H9 (cell line): ENCODE data around the gene NRG3. TPM values are rescaled to one million over a fixed set of nuclear protein-coding genes. Genes with fewer than 3 reads are reported as not detected.

Source experiments
- DNase-seq: peaks from one replicate; pipeline ENCODE4 v3.0.0-alpha.2; 2017
- H2AFZ ChIP-seq: one replicate; pipeline ENCODE4 v1.6.1; 2013; ENCODE audit warnings: mild to moderate bottlenecking, low read length, control low read depth, moderate library complexity
- H2AK5ac ChIP-seq: 2 replicates; pipeline ENCODE4 v1.6.1; 2013; ENCODE audit warnings: low read length, control low read depth, mixed read lengths; ENCODE audit not compliant: insufficient read length
- H2BK120ac ChIP-seq: one replicate; pipeline ENCODE4 v1.6.1; 2013; ENCODE audit warnings: low read depth, mild to moderate bottlenecking, low read length, control low read depth, inconsistent platforms; ENCODE audit not compliant: poor library complexity, severe bottlenecking
- H2BK12ac ChIP-seq: 2 replicates; pipeline ENCODE4 v1.6.1; 2013; ENCODE audit warnings: low read length, control low read depth, mixed read lengths, low read depth; ENCODE audit not compliant: insufficient read length
- H2BK15ac ChIP-seq: 2 replicates; pipeline ENCODE4 v1.6.1; 2013; ENCODE audit warnings: low read depth, low read length, control low read depth
- H2BK20ac ChIP-seq: one replicate; pipeline ENCODE4 v1.6.1; 2013; ENCODE audit warnings: low read depth, mild to moderate bottlenecking, low read length, control low read depth, inconsistent platforms; ENCODE audit not compliant: poor library complexity, severe bottlenecking
- H2BK5ac ChIP-seq: 2 replicates; pipeline ENCODE4 v1.6.1; 2013; ENCODE audit warnings: low read length, control low read depth, mixed read lengths; ENCODE audit not compliant: insufficient read length
- H3K14ac ChIP-seq: 2 replicates; pipeline ENCODE4 v1.6.1; 2013; ENCODE audit warnings: low read length, control low read depth; ENCODE audit not compliant: insufficient read depth
- H3K18ac ChIP-seq: 2 replicates; pipeline ENCODE4 v1.6.1; 2013; ENCODE audit warnings: low read depth, mild to moderate bottlenecking, mixed read lengths, low read length, control low read depth; ENCODE audit not compliant: insufficient read length
- H3K23ac ChIP-seq: 2 replicates; pipeline ENCODE4 v1.6.1; 2013; ENCODE audit warnings: low read length, control low read depth, mixed read lengths, low read depth; ENCODE audit not compliant: insufficient read length
- H3K23me2 ChIP-seq: 2 replicates; pipeline ENCODE4 v1.6.1; 2013; ENCODE audit warnings: low read depth, mild to moderate bottlenecking, mixed read lengths, low read length, control low read depth; ENCODE audit not compliant: insufficient read length, poor library complexity, severe bottlenecking
- H3K27ac ChIP-seq: 2 replicates; pipeline ENCODE4 v1.5.1; 2013; ENCODE audit warnings: low read length, control low read depth, mixed read lengths, low read depth; ENCODE audit not compliant: insufficient read length
- H3K27me3 ChIP-seq: 2 replicates; pipeline ENCODE4 v1.6.1; 2013; ENCODE audit warnings: low read length, control low read depth, inconsistent platforms; ENCODE audit not compliant: insufficient read depth
- H3K4ac ChIP-seq: 2 replicates; pipeline ENCODE4 v1.6.1; 2013; ENCODE audit warnings: low read depth, mild to moderate bottlenecking, control low read depth, inconsistent platforms, low read length, moderate library complexity
- H3K4me1 ChIP-seq: 2 replicates; pipeline ENCODE4 v1.6.1; 2013; ENCODE audit warnings: low read length, control low read depth, inconsistent platforms; ENCODE audit not compliant: insufficient read depth
- H3K4me2 ChIP-seq: 2 replicates; pipeline ENCODE4 v1.6.1; 2013; ENCODE audit warnings: low read length, control low read depth, mixed read lengths; ENCODE audit not compliant: insufficient read length, insufficient read depth
- H3K56ac ChIP-seq: 2 replicates; pipeline ENCODE4 v1.6.1; 2013; ENCODE audit warnings: low read depth, mild to moderate bottlenecking, mixed read lengths, low read length, control low read depth; ENCODE audit not compliant: insufficient read length
- H3K79me1 ChIP-seq: 2 replicates; pipeline ENCODE4 v1.6.1; 2013; ENCODE audit warnings: low read depth, mild to moderate bottlenecking, moderate library complexity, low read length, control low read depth, inconsistent platforms; ENCODE audit not compliant: insufficient read depth, poor library complexity, severe bottlenecking
- H3K79me2 ChIP-seq: 2 replicates; pipeline ENCODE4 v1.6.1; 2013; ENCODE audit warnings: low read length, control low read depth, inconsistent platforms; ENCODE audit not compliant: insufficient read depth
- H3K9ac ChIP-seq: 2 replicates; pipeline ENCODE4 v1.6.1; 2013; ENCODE audit warnings: low read length, control low read depth, mixed read lengths; ENCODE audit not compliant: insufficient read length; ENCODE audit errors: extremely low read depth
- H3K9me3 ChIP-seq: one replicate; pipeline ENCODE4 v1.6.1; 2013; ENCODE audit warnings: low read depth, low read length, inconsistent platforms; ENCODE audit not compliant: control insufficient read depth
- H3T11ph ChIP-seq: one replicate; pipeline ENCODE4 v1.6.1; 2013; ENCODE audit warnings: mild to moderate bottlenecking, low read length, control low read depth, inconsistent platforms
- H4K20me1 ChIP-seq: one replicate; pipeline ENCODE4 v1.6.1; 2013; ENCODE audit not compliant: control insufficient read depth, insufficient read length, insufficient read depth
- H4K5ac ChIP-seq: 2 replicates; pipeline ENCODE4 v1.6.1; 2013; ENCODE audit warnings: low read depth, mild to moderate bottlenecking, mixed read lengths, low read length, control low read depth; ENCODE audit not compliant: insufficient read length
- H4K8ac ChIP-seq: replicated peaks from 2 replicates; pipeline ENCODE4 v1.6.1; 2013; ENCODE audit warnings: low read length, control low read depth, mixed read lengths, low read depth; ENCODE audit not compliant: insufficient read length
- H4K91ac ChIP-seq: 2 replicates; pipeline ENCODE4 v1.6.1; 2013; ENCODE audit warnings: low read depth, mild to moderate bottlenecking, moderate library complexity, mixed read lengths, low read length, control low read depth; ENCODE audit not compliant: insufficient read length
- H3K27ac Mint-ChIP-seq, 3 experiments: 2 replicates in 2 of 3; 3 replicates in 1 of 3; pipeline ENCODE4 v1.8.0; 2020 to 2021; ENCODE audit warnings: mixed read lengths in 3 of 3, mild to moderate bottlenecking in 1 of 3, moderate library complexity in 1 of 3
- H3K27me3 Mint-ChIP-seq: 2 replicates; pipeline ENCODE4 v1.8.0; 2021; ENCODE audit warnings: low read depth, mild to moderate bottlenecking, moderate library complexity, mixed read lengths
- H3K36me3 Mint-ChIP-seq, 3 experiments: 2 replicates in 2 of 3; 3 replicates in 1 of 3; pipeline ENCODE4 v1.8.0; 2020 to 2021; ENCODE audit warnings: low read depth in 3 of 3, mixed read lengths in 3 of 3; ENCODE audit not compliant: insufficient read depth in 1 of 3
- H3K4me1 Mint-ChIP-seq, 2 experiments: 2 replicates each; pipeline ENCODE4 v1.8.0; 2020; ENCODE audit warnings: mixed read lengths in 2 of 2
- H3K4me3 Mint-ChIP-seq, 2 experiments: 2 replicates in 1 of 2; 3 replicates in 1 of 2; pipeline ENCODE4 v1.8.0; 2020 to 2021; ENCODE audit warnings: mild to moderate bottlenecking in 2 of 2, mixed read lengths in 2 of 2, moderate library complexity in 1 of 2
- H3K9me3 Mint-ChIP-seq, 2 experiments: 2 replicates in 1 of 2; 3 replicates in 1 of 2; pipeline ENCODE4 v1.8.0; 2020; ENCODE audit warnings: mild to moderate bottlenecking in 2 of 2, mixed read lengths in 2 of 2, moderate library complexity in 1 of 2
- WGBS: extraction: QIAGEN DNeasy Blood & Tissue Kit; methylation state at CpG from one replicate; pipeline ENCODE4 v1.1.7; 2013; ENCODE audit warnings: missing lambda C conversion rate, low lambda C conversion rate, mixed read lengths; ENCODE audit not compliant: insufficient read length; ENCODE audit errors: extremely low coverage; 5-methylcytosine and 5-hydroxymethylcytosine counted together
- total RNA-seq: library from RNA; stranded (reverse); gene quantifications from 2 replicates; pipeline ENCODE4 v1.2.1, GENCODE V29; 2021
- TF ChIP-seq, protein P1 (sequence below): fragments of 200-600 bp; sonication (generic); conservative IDR thresholded peaks from 3 replicates; pipeline ENCODE4 v1.8.0; 2021; ENCODE audit warnings: antibody characterized with exemption, mild to moderate bottlenecking

NRG3 gene
- total RNA-seq, 1 experiment from 2014 or later: 1.6 TPM

DNA sequence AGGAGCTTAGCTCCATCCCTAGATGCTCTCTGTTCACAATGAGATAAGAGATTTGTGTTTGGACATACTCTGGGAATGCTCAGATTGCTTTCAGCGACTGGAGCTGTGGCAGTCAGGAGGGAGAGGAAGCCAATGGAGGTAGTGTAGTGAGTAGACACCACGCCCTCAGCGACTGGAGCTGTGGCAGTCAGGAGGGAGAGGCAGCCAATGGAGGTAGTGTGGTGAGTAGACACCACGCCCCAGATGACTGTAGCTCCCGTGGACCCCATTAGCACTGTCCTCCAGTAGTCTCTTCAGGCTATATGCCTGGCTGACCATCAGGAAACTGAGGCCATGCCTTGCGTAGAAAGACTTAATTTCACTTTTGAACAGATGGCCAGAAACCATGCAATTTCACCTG, 1033.8 kb downstream of the NRG3 start:
- no peak overlapping the region for H3K14ac ChIP-seq
- Mint-ChIP-seq H3K4me3 (no peak overlapping the region), H3K27me3 (no peaks in the 10 kb centered on the region), H3K36me3 (no peaks in the 10 kb centered on the region), H3K27ac (no peak overlapping the region), H3K4me1 (no peaks in the 10 kb centered on the region), H3K9me3 (no peaks in the 10 kb centered on the region)
- no peak overlapping the region for H2BK120ac ChIP-seq
- H3T11ph ChIP-seq: no peak overlapping the region
- no peak overlapping the region for H3K4ac ChIP-seq
- no peak overlapping the region for H3K18ac ChIP-seq
- no peak overlapping the region for H3K23ac ChIP-seq
- H2AK5ac ChIP-seq: no peak overlapping the region
- H3K9ac ChIP-seq: no peak overlapping the region
- no CpG with 5 or more reads among the region's 6 CpGs for whole genome bisulfite sequencing
- no peaks in the 10 kb centered on the region for H3K9me3 ChIP-seq
- H3K23me2 ChIP-seq: no peaks in the 10 kb centered on the region
- no peak for DNase-seq
- H3K27ac ChIP-seq: no peak overlapping the region
- H4K91ac ChIP-seq: no peak overlapping the region
- no peak overlapping the region for H2BK15ac ChIP-seq
- TF ChIP-seq, protein P1, sequence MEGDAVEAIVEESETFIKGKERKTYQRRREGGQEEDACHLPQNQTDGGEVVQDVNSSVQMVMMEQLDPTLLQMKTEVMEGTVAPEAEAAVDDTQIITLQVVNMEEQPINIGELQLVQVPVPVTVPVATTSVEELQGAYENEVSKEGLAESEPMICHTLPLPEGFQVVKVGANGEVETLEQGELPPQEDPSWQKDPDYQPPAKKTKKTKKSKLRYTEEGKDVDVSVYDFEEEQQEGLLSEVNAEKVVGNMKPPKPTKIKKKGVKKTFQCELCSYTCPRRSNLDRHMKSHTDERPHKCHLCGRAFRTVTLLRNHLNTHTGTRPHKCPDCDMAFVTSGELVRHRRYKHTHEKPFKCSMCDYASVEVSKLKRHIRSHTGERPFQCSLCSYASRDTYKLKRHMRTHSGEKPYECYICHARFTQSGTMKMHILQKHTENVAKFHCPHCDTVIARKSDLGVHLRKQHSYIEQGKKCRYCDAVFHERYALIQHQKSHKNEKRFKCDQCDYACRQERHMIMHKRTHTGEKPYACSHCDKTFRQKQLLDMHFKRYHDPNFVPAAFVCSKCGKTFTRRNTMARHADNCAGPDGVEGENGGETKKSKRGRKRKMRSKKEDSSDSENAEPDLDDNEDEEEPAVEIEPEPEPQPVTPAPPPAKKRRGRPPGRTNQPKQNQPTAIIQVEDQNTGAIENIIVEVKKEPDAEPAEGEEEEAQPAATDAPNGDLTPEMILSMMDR: no peak
- H2BK5ac ChIP-seq: no peak overlapping the region
- H2BK20ac ChIP-seq: no peak overlapping the region
- H3K56ac ChIP-seq: no peak overlapping the region
- no peaks in the 10 kb centered on the region for H4K20me1 ChIP-seq
- H3K79me2 ChIP-seq: no peaks in the 10 kb centered on the region
- H3K79me1 ChIP-seq: no peaks in the 10 kb centered on the region
- H3K27me3 ChIP-seq: no peaks in the 10 kb centered on the region
- H2AFZ ChIP-seq: no peak overlapping the region
- no peak overlapping the region for H4K8ac ChIP-seq
- H3K4me1 ChIP-seq: no peaks in the 10 kb centered on the region
- no peak overlapping the region for H2BK12ac ChIP-seq
- no peak overlapping the region for H3K4me2 ChIP-seq
- H4K5ac ChIP-seq: no peak overlapping the region
